Measurements from ENCODE around the gene GSG1L.

Gene GSG1L

GRCh38 chr16:28014851-28015250 is 48.7 kb downstream of the GSG1L start:
- DNase-seq (ENCODE audit: low read depth) = no peak

GRCh38 chr16:28013878-28014277 is 49.6 kb downstream of the GSG1L start:
- no peak for DNase-seq (ENCODE audit: low read depth)

- DNase-seq (ENCODE audit: low read depth) = no peak
Observed at GRCh38 chr16:28013392-28013791, 50.1 kb downstream of the GSG1L start.

GRCh38 chr16:28011971-28012445 is 51.5 kb downstream of the GSG1L start:
- DNase-seq (ENCODE audit: low read depth) = no peak

- DNase-seq (ENCODE audit: low read depth) = no peak
Observed at GRCh38 chr16:28011223-28011622, 52.3 kb downstream of the GSG1L start.

- DNase-seq (ENCODE audit: low read depth) = no peak
Observed at GRCh38 chr16:28010671-28011070, 52.8 kb downstream of the GSG1L start.

- no peak for DNase-seq (ENCODE audit: low read depth)
Observed at GRCh38 chr16:28009586-28010373, 53.7 kb downstream of the GSG1L start.

GRCh38 chr16:28003923-28004322 is 59.6 kb downstream of the GSG1L start:
- DNase-seq (ENCODE audit: low read depth) = no peak

- DNase-seq (ENCODE audit: low read depth) = no peak
Observed at GRCh38 chr16:28003021-28003865, 60.3 kb downstream of the GSG1L start.

GRCh38 chr16:28001642-28002041 is 61.9 kb downstream of the GSG1L start:
- DNase-seq (ENCODE audit: low read depth) = no peak

- DNase-seq (ENCODE audit: low read depth) = no peak
Observed at GRCh38 chr16:28001184-28001583, 62.3 kb downstream of the GSG1L start.

- DNase-seq (ENCODE audit: low read depth) = no peak
Observed at GRCh38 chr16:28000314-28001169, 63.0 kb downstream of the GSG1L start.

- DNase-seq (ENCODE audit: low read depth) = no peak
Observed at GRCh38 chr16:27999687-28000086, 63.8 kb downstream of the GSG1L start.

GRCh38 chr16:27995378-27995777 is 68.1 kb downstream of the GSG1L start:
- no peak for DNase-seq (ENCODE audit: low read depth)

GRCh38 chr16:27994686-27995085 is 68.8 kb downstream of the GSG1L start:
- DNase-seq (ENCODE audit: low read depth) = no peak

- DNase-seq (ENCODE audit: low read depth) = no peak
Observed at GRCh38 chr16:27993587-27993986, 69.9 kb downstream of the GSG1L start.

GRCh38 chr16:27991876-27992275 is 71.6 kb downstream of the GSG1L start:
- DNase-seq (ENCODE audit: low read depth) = no peak

GRCh38 chr16:27985981-27986380 is 77.5 kb downstream of the GSG1L start:
- DNase-seq (ENCODE audit: low read depth) = no peak

- no peak for DNase-seq (ENCODE audit: low read depth)
Observed at GRCh38 chr16:27984121-27984520, 79.4 kb downstream of the GSG1L start.

- no peak for DNase-seq (ENCODE audit: low read depth)
Observed at GRCh38 chr16:27983244-27983643, 80.3 kb downstream of the GSG1L start.

GRCh38 chr16:27982184-27982583 is 81.3 kb downstream of the GSG1L start:
- DNase-seq (ENCODE audit: low read depth) = no peak

All from activated T-cell treated with anti-CD3 and anti-CD28 coated beads for 1 hour (primary cell).